NCI-H2029 (cell line): ENCODE results near the gene MED13L.
"Not testable (repeated sequence)": the region's sequence is repeated elsewhere in the genome, so short reads cannot be mapped to it uniquely, and the experiment has no call there.

Source experiments
- DNase-seq: peaks from one replicate; lab custom pipeline; 2025; lab: John Stamatoyannopoulos, UW

The MED13L gene

DNA sequence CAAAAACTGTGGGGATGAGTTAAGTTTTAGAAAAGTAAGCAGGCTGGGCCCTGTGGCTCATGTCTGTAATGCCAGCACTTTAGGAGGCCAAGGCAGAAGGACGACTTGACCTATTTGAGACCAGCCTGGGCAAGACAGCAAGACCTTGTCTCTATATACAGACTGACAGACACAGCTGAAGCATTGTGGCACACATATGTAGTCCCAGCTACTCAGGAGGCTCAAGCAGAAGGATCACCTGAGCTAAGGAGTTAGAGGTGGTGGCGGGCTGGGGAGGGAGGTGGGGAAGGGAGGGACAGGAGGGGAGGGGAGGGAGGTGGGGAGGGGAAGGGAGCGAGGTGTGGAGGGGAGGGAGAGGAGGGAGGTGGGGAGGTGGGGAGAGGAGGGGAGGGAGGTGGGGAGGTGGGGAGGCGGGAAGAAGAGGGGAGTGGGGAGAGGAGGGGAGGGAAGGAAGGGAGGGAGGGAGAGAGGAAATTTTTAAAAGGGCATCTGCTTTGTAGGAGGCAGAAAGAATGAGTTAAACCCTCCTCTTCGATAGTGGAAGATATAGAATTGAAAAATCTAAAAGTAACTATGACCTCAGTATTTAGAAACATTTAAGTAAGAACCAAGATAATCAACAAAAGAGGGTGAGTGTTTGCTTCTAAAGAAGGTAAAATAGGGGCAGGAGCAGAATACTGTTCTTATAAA lies 30.9 kb downstream of the MED13L start:
- no peak for DNase-seq

- no peak for DNase-seq
These were observed 32.3 kb downstream of the MED13L start for GRCh38 chr12:116245189-116245588.

GRCh38 chr12:116244474-116245090 lies 32.9 kb downstream of the MED13L start:
- no peak for DNase-seq

DNA sequence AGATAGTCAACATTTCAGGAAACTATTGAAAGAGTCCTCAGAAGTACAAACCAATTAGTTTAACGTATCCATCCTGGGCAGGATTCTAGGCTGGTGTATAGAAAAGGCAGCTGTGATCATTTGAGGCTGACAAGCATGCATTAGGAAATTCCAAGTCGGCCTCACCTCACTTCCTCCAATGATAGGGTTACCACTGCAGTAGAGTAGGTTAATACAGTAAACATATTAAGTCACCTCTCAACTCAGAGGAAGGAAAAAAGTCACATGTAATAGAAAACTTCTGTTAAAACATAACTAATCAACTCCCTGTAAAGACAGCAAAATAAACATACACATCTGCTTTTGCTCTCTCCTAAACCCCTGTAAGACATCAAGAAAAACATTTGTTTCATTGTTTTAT lies 33.5 kb downstream of the MED13L start:
- no peak for DNase-seq

DNA sequence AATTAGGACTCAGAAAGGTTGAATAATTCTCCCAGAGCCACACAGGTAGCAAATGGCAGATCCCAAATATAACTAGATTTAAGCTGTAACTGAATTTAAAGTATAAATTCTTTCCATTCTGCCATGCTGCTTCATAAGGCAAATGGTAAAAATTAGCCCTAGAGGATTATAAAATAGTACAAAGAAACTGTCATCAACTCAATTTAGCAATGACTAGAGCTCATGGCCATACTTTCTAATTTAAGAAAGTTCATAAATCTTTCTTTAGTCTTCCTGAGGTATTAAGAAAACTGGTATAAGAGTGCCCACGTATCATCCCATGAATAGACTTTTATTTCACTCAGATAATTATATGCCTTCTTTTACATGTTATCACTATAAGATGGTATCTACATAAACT lies 34.8 kb downstream of the MED13L start:
- DNase-seq: no peak

- no peak for DNase-seq
These were observed 36.2 kb downstream of the MED13L start for GRCh38 chr12:116241157-116241759.

DNA sequence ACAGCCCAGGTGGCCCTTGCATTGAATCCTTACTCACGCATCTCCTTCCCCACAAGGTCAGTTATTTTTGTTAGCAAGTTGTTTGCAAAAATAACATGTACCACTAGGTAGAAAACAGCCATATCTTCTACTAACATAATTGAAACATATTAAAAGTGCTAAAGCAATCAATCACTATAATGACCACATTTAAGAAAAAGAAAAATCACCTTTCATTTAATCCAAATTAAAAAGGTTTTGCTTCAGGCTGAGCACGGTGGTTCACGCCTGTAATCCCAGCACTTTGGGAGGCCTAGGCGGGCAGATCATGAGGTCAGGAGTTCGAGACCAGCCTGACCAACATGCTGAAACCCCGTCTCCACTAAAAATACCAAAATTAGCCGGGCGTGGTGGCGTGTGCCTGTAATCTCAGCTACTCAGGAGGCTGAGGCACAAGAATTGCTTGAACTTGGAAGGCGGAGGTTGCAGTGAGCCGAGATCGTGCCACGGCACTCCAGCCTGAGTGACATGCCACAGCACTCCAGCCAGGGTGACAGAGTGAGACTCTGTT lies 38.8 kb downstream of the MED13L start:
- DNase-seq: not testable (repeated sequence)

GRCh38 chr12:116238149-116238548 lies 39.3 kb downstream of the MED13L start:
- DNase-seq: no peak

DNA sequence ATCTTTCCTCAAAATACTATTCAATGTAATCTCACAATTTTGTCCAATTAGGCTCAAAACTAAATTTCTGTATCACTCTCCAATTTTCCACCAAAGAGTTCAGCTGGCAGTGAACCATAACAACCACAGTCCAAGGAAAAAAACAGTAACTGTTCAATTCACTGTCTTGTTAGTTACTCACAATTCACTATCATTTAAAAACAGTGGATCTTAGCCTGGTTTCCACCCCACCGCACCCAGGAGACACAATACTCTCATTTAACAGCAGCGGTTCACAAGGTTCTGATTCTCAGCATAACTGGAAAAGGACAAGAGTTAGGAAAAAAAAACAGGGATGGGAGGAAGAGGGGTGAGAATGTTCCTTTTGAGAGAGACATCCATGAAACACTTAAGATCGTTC lies 40.5 kb downstream of the MED13L start:
- no peak for DNase-seq

DNA sequence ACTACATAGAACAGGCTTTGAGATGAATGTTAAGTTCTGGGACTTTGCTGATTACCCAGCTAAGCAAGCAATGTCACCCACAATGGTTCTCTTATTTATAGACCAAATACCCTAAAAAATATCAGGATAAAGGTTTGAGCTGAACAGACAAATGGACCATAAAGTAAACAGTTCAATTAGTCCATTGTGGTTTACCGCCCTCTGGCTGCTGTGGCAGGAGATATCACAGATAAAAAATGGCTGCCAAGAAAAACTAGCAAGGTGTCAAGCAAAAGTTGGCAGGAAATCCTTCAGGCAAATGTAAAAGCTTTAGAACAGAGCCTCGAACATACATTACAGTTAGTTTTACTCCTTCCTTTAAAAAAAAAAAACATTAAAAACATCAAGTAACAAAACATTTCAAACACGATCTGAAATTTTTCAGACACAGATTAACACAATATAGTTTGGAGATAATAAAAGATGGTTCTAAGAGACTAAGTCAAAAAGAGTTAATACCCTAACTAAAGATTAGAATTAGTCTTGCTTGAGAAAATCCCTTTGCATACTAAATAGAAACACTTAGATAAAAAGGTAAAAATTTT lies 41.3 kb downstream of the MED13L start:
- peak; percentile 56 for DNase-seq

DNA sequence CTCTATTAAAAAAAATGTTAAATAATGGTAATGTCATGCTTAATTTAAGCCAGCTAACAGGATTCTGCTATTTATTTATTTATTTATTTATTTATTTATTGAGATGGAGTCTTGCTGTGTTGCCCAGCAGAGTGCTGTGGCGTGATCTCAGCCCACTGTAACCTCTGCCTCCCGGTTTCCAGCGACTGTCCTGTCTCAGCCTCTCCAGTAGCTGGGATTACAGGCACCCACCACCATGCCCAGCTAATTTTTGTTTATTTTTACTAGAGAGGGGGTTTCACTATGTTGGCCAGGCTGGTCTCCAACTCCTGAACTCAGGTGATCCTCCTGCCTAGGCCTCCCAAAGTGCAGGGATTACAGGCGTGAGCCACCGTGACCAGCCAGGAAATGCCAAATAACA lies 43.3 kb downstream of the MED13L start:
- DNase-seq: not testable (repeated sequence)

DNA sequence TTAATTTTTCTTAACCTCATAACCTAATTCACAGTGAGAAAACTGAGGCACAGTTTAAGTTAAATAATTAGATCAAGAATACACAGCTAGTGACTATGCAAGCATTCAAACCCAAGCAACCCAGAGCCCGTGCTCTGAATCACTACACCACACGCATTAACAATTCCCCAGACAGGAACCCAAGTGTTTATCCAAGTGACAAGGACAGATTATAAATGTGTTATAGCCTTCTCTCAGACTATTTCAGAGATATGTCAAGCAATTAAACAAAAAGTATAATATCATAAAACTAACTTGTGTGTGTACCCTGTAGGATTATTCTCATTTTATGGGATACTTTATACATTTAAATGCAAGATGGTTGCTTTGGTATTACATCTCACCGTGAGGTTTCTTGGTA lies 43.8 kb downstream of the MED13L start:
- DNase-seq: no peak

- no peak for DNase-seq
These were observed 49.7 kb downstream of the MED13L start for GRCh38 chr12:116227811-116228210.

DNA sequence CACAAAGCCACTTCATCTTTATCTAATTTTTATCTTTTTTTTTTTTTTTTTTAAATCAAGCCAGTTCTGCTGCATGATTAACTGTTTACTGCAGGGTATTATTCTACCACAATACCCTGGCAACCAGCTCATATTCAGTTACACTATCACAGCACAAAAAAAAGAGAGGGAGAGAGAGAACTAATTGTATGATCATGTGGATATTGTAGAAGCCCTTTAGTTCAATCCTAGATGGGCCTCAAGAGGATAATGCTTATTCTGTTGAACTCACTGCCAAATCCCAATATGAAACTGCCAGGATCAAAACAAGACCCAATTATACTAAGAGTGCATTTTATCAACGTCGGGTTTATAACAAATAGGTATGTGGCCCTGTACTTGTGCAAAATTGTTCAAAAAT lies 51.5 kb downstream of the MED13L start:
- peak; percentile 76 for DNase-seq

- DNase-seq: peak; percentile 66
These were observed 55.1 kb downstream of the MED13L start for GRCh38 chr12:116222358-116222757.

DNA sequence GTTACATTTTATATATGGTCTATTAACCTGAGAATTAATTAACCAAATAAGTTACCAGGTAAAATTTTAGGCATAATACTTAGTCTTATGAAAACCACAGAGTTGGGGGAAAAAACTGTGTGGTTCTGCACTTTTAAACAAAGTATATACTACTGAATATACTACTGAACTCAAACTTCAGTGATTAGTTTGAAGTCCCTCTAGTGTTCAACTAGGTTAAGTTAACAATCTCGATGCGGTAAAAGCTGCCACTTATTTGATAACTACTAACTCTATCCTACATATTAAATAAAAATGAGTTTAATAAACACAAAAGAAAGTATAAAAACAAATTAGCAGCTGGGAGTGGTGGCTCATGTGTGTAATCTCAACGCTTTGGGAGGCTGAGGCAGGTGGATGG lies 56.7 kb downstream of the MED13L start:
- DNase-seq: no peak

GRCh38 chr12:116217045-116217735 lies 60.3 kb downstream of the MED13L start:
- DNase-seq: no peak

GRCh38 chr12:116216022-116216756 lies 61.3 kb downstream of the MED13L start:
- no peak for DNase-seq

GRCh38 chr12:116215023-116215422 lies 62.5 kb downstream of the MED13L start:
- no peak for DNase-seq

DNA sequence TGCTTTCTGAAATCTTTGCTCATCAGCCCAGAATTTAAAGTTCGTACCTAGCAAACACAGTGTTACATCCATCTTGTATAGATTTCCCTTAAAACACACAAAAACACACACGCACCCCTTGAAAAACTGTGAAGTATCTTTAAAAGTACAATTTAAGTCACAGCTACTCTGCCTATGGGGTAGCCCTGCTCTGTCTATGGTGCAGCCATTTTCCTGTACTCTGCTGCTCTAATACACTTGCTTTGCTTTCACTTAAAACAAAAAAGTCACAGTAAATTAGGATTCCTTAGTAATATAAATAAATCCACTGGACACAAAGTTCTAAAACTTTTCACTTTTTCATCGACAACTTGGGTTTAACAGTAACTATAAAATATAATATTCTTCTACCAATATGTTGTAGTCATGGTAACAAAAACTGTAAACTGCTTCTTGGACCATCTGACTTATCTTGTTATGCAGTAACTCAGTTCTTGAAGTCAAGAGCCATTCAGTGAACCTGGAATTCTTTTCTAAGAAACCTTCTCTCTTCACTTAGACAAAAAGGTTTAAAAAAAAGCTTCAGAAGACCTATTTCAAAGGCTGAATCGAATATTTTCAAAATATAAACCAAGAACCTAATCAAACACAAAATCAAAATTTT lies 63.5 kb downstream of the MED13L start:
- DNase-seq: no peak

DNA sequence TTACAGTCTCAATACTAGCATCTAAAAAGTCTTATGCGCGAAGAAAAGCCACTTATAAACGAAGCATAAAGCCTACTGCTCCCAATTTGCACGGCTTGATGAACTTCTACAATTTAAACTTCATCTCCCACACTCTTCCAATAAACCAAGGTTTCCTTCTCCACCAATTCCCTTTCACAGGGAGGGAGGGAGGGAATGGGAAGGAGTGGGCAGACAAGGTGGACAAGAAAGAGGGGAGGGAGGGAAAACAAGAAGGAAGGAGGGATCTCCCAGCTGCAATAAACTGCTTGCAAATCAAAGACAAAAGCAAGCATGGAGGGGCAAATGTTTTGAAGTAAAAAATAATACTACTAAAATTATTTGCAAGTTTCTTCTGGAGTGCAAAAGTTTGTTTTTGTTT lies 64.5 kb downstream of the MED13L start:
- no peak for DNase-seq
